ENCODE results near the gene SKOR2. TPM values are rescaled to one million over a fixed set of nuclear protein-coding genes. Genes with fewer than 3 reads are reported as not detected.

SKOR2 gene
- total and polyA plus RNA-seq, 2 of the 4 experiments (the other 2 are of a cell fraction), result not detected

GRCh38 chr18:47262301-47263149, 11.1 kb upstream of the SKOR2 start:
- Histone ChIP-seq H2BK120ac (ENCODE audit: low read depth, low read length) (no peak overlapping the region), H4K91ac (ENCODE audit: insufficient read depth, low read depth, low read length) (no peak overlapping the region), H2AK9ac (replicated peaks; ENCODE audit: low read depth, low read length, poor library complexity) (no peak overlapping the region), H3K36me3 (ENCODE audit: control insufficient read depth, insufficient read depth, low read length) (no peaks in the 10 kb centered on the region), H2BK20ac (ENCODE audit: low read depth, low read length) (no peak overlapping the region), H4K5ac (ENCODE audit: low read depth, low read length) (no peak overlapping the region), H3K9ac (ENCODE audit: low read depth, low read length) (no peak overlapping the region), H3K4me2 (ENCODE audit: low read depth, low read length) (no peak overlapping the region), H3K9me3 (ENCODE audit: control insufficient read depth, insufficient read depth, low read length) (peaks cover 2% of the 10 kb centered on the region; the same call in 1 of the 2 replicates), H2AK5ac (ENCODE audit: low read depth, low read length) (no peak overlapping the region), H2BK15ac (ENCODE audit: low read depth, low read length) (no peak overlapping the region), H3K4me3 (ENCODE audit: insufficient read depth, low read depth, low read length) (no peak overlapping the region), H3K56ac (ENCODE audit: extremely low read depth, insufficient read depth, low read length) (no peak overlapping the region), H3K27me3 (ENCODE audit: control insufficient read depth, insufficient read depth, low read length) (peaks cover 28% of the 10 kb centered on the region), H2BK5ac (ENCODE audit: low read depth, low read length, poor library complexity, severe bottlenecking) (no peak overlapping the region), H3K4ac (ENCODE audit: low read depth, low read length) (no peak overlapping the region), H3K23ac (ENCODE audit: low read depth, low read length) (no peak overlapping the region), H3K27ac (ENCODE audit: insufficient read depth, low read length) (no peak overlapping the region), H3K14ac (replicated peaks; ENCODE audit: low read depth, low read length) (no peak overlapping the region), H3K9me1 (ENCODE audit: insufficient read depth, low read length) (no peaks in the 10 kb centered on the region), H4K8ac (ENCODE audit: low read depth in 2 of 2, low read length in 2 of 2) (no peak overlapping the region), H3K4me1 (ENCODE audit: control insufficient read depth, insufficient read depth, low read length) (no peaks in the 10 kb centered on the region), H4K20me1 (ENCODE audit: insufficient read depth, low read length) (no peaks in the 10 kb centered on the region), H3K79me1 (ENCODE audit: low read depth in 1 of 2, low read length in 2 of 2) (no peaks in the 10 kb centered on the region), H2AFZ (replicated peaks; ENCODE audit: low read length, poor library complexity) (no peak overlapping the region), H3K18ac (ENCODE audit: low read depth, low read length) (no peak overlapping the region)
- no peak for TF ChIP-seq SMC3 (IDR thresholded peaks at IDR 0.05; ENCODE audit: low read depth, low read length)
- TF ChIP-seq FOS (IDR thresholded peaks at IDR 0.05; ENCODE audit: low read depth, low read length), result no peak
- TF ChIP-seq MAFK (IDR thresholded peaks at IDR 0.05; ENCODE audit: low read depth, low read length), result no peak
- no peak for TF ChIP-seq POLR2A (IDR thresholded peaks at IDR 0.05; ENCODE audit: low read depth, low read length)
- no peak for TF ChIP-seq ELK1 (IDR thresholded peaks at IDR 0.05; ENCODE audit: borderline replicate concordance, low read depth, low read length)
- no peak for TF ChIP-seq CHD1 (IDR thresholded peaks at IDR 0.05; ENCODE audit: low read depth, low read length)
- TF ChIP-seq MXI1 (IDR thresholded peaks at IDR 0.05; ENCODE audit: borderline replicate concordance, low read depth, low read length), result no peak
- no peak for TF ChIP-seq RAD21 (IDR thresholded peaks at IDR 0.05; ENCODE audit: low read length)
- no peak for TF ChIP-seq NFE2L2 (IDR thresholded peaks at IDR 0.05; ENCODE audit: low read depth, low read length)
- TF ChIP-seq BHLHE40 (IDR thresholded peaks at IDR 0.05; ENCODE audit: low read depth, low read length), result no peak
- no peak for TF ChIP-seq CTCF (conservative IDR thresholded peaks at IDR 0.05; ENCODE audit: low read depth, low read length)
- TF ChIP-seq MAZ (IDR thresholded peaks at IDR 0.05; ENCODE audit: borderline replicate concordance, low read depth, low read length), result no peak
- TF ChIP-seq RCOR1 (IDR thresholded peaks at IDR 0.05; ENCODE audit: insufficient replicate concordance, low read length), result no peak
- no peak for TF ChIP-seq CEBPB (IDR thresholded peaks at IDR 0.05; ENCODE audit: low read depth, low read length)
- TF ChIP-seq USF2 (IDR thresholded peaks at IDR 0.05; ENCODE audit: low read depth, low read length), result no peak
- 7% methylated on average over 11 of the region's 38 CpGs; no CpG with 5 or more reads in 1 of the 2 experiments for WGBS, 2 experiments (ENCODE audit: extremely low coverage in 2 of 2, insufficient read length in 1 of 2)
- BruUV-seq (replicated peaks), result no TSS peak
- intact Hi-C loops (cut with micrococcal nuclease) (no loop called here), in situ Hi-C loops (cut with MboI; ENCODE audit: low sequenced_read_pairs) (no loop called here), dilution Hi-C loops (cut with HindIII; ENCODE audit: low sequenced_read_pairs, unreplicated experiment) (no loop called here)
- ChIA-PET POLR2A (ENCODE audit: unreplicated experiment) (no interaction called here), CTCF (no interaction called here)
- DNase-seq (no peak), ATAC-seq (ENCODE audit: low read depth) (no peak)

All from IMR-90 (cell line).